MCF 10A (cell line): ENCODE results near the gene SUSD1. TPM values are rescaled to one million over a fixed set of nuclear protein-coding genes. Genes with fewer than 3 reads are reported as not detected.

Experiments used
- BruUV-seq: library from RNA; stranded (reverse); fragments of 400-500 nt; replicated peaks from 2 replicates; lab custom pipeline; 2021; lab: Mats Ljungman, UMichigan
- CTCF ChIA-PET: fragments of 300-600 bp; sonication (Branson Sonifier 250); formaldehyde crosslinking; extraction: SDS; loops from one replicate; lab custom pipeline; 2021; ENCODE audit warnings: antibody characterized with exemption, inconsistent platforms; lab: Yijun Ruan, JAX
- POLR2A ChIA-PET: fragments of 300-600, 350-650 bp; sonication (Branson Sonifier 250); formaldehyde crosslinking; extraction: SDS; loops from one replicate; lab custom pipeline; 2020; ENCODE audit warnings: antibody characterized with exemption, inconsistent platforms; lab: Yijun Ruan, JAX
- DNase-seq: peaks from one replicate; pipeline ENCODE4 v3.0.0-alpha.2; 2018; ENCODE audit not compliant: unreplicated experiment
- H3K27ac Mint-ChIP-seq: one replicate; pipeline ENCODE4 v1.8.0; 2022; ENCODE audit warnings: mild to moderate bottlenecking, low read depth, mixed read lengths; ENCODE audit not compliant: unreplicated experiment
- H3K27me3 Mint-ChIP-seq: one replicate; pipeline ENCODE4 v1.8.0; 2022; ENCODE audit warnings: mixed read lengths; ENCODE audit not compliant: insufficient read depth, unreplicated experiment
- H3K36me3 Mint-ChIP-seq: one replicate; pipeline ENCODE4 v1.8.0; 2022; ENCODE audit warnings: mild to moderate bottlenecking, moderate library complexity, mixed read lengths; ENCODE audit not compliant: insufficient read depth, unreplicated experiment
- H3K4me1 Mint-ChIP-seq: one replicate; pipeline ENCODE4 v1.8.0; 2022; ENCODE audit warnings: mixed read lengths; ENCODE audit not compliant: insufficient read depth, unreplicated experiment
- H3K4me3 Mint-ChIP-seq: one replicate; pipeline ENCODE4 v1.8.0; 2022; ENCODE audit warnings: mild to moderate bottlenecking, moderate library complexity, mixed read lengths; ENCODE audit not compliant: unreplicated experiment
- H3K9me3 Mint-ChIP-seq: one replicate; pipeline ENCODE4 v1.8.0; 2022; ENCODE audit warnings: mixed read lengths; ENCODE audit not compliant: unreplicated experiment
- CTCF ChIP-seq: fragments of 200-600 bp; IDR thresholded peaks from one replicate; pipeline ENCODE4 v1.8.0; 2022; ENCODE audit warnings: antibody characterized with exemption, mild to moderate bottlenecking; ENCODE audit not compliant: unreplicated experiment
- intact Hi-C: fragments of 100-400 bp; cut with micrococcal nuclease; formaldehyde crosslinking; loops from 2 replicates; pipeline ENCODE4 v1.14.1; 2022
- total RNA-seq: library from RNA; stranded (reverse); gene quantifications from 2 replicates; pipeline ENCODE4 v1.2.3, GENCODE V29; 2022

Gene SUSD1
- total RNA-seq, 1 experiment from 2014 or later: 2.0 TPM

DNA sequence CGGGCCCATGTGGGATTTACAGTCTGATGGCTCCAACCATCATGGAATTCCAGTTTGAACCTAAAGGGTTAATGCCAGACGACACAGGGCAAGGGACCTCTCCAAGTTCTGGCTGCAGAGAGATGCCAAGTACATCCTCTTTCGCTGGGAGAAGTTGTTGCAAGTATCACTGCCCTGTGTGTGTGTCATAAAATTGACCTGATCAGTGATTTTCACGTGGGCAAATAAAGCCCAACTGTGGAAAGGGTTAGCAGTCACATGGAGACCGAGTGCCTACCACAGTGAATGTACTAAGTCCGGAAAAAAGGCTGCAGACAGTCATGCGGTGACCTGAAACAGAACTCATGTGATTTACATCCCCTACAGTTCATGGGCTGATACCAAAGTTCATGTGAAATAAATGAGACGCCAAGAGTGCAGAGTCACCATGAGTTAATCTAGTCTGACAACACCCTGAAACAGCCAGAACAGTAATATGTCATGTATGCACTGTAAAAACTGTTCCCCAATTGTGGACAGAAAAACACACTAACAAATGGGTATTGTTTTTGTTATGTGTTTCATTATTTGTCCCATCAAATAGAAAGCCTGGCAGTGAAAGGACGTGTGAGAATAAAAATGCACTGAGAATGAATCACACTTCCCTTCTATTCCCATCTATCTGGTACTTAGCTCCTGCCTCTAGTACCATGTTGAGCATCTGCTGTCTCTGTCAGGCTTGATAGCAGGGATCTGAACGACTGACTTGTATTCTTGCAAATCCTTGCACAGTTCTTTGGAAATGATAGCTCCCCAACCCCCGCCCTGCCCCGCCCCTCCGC, 115.7 kb downstream of the SUSD1 start:
- intact Hi-C loops: no loop called here
- H3K27ac Mint-ChIP-seq: no peak overlapping the region
- CTCF ChIA-PET: interaction anchor here (0.6 to 2.2 kb wide), 4 partner anchors 13 to 28 kb away, joined by 3 to 7 read pairs (median 4); no protein-coding TSS in a partner anchor
- POLR2A ChIA-PET: interaction anchor here (0.6 kb wide), 1 partner anchor 51 kb away, joined by 3 read pairs; no protein-coding TSS in a partner anchor
- no peaks in the 10 kb centered on the region for H3K9me3 Mint-ChIP-seq
- TF ChIP-seq CTCF: no peak
- no peaks in the 10 kb centered on the region for H3K27me3 Mint-ChIP-seq
- no TSS peak for BruUV-seq
- H3K4me1 Mint-ChIP-seq: peaks cover 34% of the 10 kb centered on the region
- H3K4me3 Mint-ChIP-seq: no peak overlapping the region
- DNase-seq: peak; percentile 42
- H3K36me3 Mint-ChIP-seq: no peaks in the 10 kb centered on the region

DNA sequence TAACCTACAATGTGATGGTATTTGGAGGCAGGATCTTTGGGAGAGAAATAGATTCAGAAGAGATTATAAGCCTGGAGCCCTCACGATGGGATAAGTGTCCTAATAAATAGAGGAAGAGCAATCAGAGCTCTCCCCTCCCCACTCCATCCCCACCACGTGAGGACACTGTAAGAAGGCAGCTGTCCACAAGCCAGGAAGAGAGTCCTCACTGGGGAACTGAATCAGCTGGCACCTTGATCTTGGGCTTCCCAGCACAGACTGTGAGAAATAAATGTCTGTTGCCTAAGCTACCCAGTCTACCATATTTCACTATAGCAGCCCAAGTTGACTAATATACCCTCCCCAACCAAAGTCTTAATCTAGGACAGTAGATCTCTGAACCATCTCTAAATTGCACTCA, 118.1 kb downstream of the SUSD1 start:
- Mint-ChIP-seq H3K4me3 (no peak overlapping the region), H3K27me3 (no peaks in the 10 kb centered on the region), H3K9me3 (peaks cover 9% of the 10 kb centered on the region), H3K36me3 (no peaks in the 10 kb centered on the region), H3K27ac (no peak overlapping the region), H3K4me1 (peaks cover 21% of the 10 kb centered on the region)
- no peak for DNase-seq
- intact Hi-C loops: no loop called here
- ChIA-PET POLR2A (interaction anchor here (0.8 kb wide), 1 partner anchor 161 kb away, joined by 3 read pairs; no protein-coding TSS in a partner anchor), CTCF (interaction anchor here (0.6 to 0.8 kb wide), 2 partner anchors 133 to 313 kb away, joined by 3 read pairs; no protein-coding TSS in a partner anchor)
- no peak for TF ChIP-seq CTCF
- BruUV-seq: no TSS peak

DNA sequence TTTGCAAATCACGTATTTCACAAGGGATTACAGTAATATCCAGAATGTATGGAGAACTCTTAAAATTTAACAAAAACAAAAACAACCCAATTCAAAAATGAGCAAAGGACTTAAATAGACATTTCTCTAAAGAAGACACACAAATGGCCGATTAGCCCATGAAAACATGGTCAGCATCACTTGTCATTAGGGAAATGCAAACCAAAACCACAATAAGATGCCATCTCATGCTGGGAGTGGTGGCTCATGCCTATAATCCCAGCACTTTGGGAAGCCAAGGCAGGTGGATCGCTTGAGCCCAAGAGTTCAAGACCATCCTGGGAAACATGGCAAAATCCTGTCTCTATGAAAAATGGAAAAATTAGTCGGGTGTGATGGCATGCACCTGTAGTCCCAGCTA, 120.2 kb downstream of the SUSD1 start:
- POLR2A ChIA-PET: interaction anchor here (0.6 kb wide), 1 partner anchor 43 kb away, joined by 3 read pairs; no protein-coding TSS in a partner anchor
- BruUV-seq: no TSS peak
- intact Hi-C loops: no loop called here
- H3K4me1 Mint-ChIP-seq: peaks cover 9% of the 10 kb centered on the region
- H3K27me3 Mint-ChIP-seq: no peaks in the 10 kb centered on the region
- DNase-seq: no peak
- no peaks in the 10 kb centered on the region for H3K36me3 Mint-ChIP-seq
- no peak overlapping the region for H3K27ac Mint-ChIP-seq
- no peak for TF ChIP-seq CTCF
- H3K9me3 Mint-ChIP-seq: peaks cover 9% of the 10 kb centered on the region
- H3K4me3 Mint-ChIP-seq: no peak overlapping the region
- CTCF ChIA-PET: interaction anchor here (0.7 kb wide), 2 partner anchors 211 to 313 kb away, joined by 3 to 4 read pairs; no protein-coding TSS in a partner anchor

DNA sequence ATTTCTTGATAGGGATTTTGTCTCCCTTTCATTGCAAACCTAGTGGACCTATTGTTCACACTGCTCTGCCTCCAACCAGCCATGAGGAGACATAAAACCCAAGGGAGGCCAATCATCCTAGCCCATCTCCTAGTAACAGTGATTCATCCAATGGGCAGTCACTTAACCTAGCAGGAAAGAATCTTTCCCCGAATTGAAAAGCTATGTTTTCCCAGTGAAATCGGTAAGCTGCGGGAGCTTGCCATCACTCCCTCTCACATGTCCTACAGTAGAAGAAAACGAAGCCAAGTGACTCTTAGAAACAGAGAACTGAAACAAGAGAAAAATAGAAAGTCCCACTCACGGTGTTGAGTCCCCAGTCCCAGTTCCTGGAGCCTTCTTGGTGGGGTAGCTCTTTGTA, 123.3 kb downstream of the SUSD1 start:
- ChIA-PET POLR2A (interaction anchor here (0.6 to 2.9 kb wide), 7 partner anchors 9 to 307 kb away, joined by 3 to 15 read pairs (median 6); partner anchors contain the start of gene UGCG), CTCF (interaction anchor here (0.6 to 2.8 kb wide), 3 partner anchors 21 to 37 kb away, joined by 3 to 7 read pairs (median 4); no protein-coding TSS in a partner anchor)
- Mint-ChIP-seq H3K27ac (no peak overlapping the region), H3K4me3 (no peak overlapping the region), H3K27me3 (no peaks in the 10 kb centered on the region), H3K36me3 (no peaks in the 10 kb centered on the region), H3K4me1 (peaks cover 27% of the 10 kb centered on the region), H3K9me3 (peaks cover 18% of the 10 kb centered on the region)
- no TSS peak for BruUV-seq
- no peak for TF ChIP-seq CTCF
- intact Hi-C loops: no loop called here
- no peak for DNase-seq
